ENCODE results near the gene DPYSL5.
"Not testable (repeated sequence)": the region's sequence is repeated elsewhere in the genome, so short reads cannot be mapped to it uniquely, and the experiment has no call there.

DPYSL5 gene

DNA sequence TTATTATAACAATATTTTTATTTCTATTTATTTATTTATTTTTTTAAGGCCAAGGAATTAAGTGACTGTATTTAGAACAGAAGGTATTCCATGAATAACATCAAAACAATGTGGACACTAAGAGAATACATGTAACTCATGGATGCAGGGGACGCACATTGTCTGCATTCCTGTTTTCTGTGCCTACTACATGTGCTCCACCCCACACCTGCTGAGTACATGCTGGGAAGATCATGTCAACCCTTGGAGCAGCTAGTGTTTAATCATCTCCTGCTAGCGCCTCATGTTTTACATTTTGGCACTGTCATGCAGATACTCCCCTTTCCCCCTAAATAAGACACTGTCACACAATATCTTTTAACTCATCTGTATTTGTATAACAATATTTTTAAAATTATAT lies 29.3 kb downstream of the DPYSL5 start:
- Histone ChIP-seq H3K27me3 (replicated peaks; ENCODE audit: control insufficient read depth, insufficient read depth, low read length) (no peaks in the 10 kb centered on the region), H3K36me3 (ENCODE audit: control insufficient read depth, insufficient read depth, low read length) (no peaks in the 10 kb centered on the region), H3K4me3 (replicated peaks; ENCODE audit: low read depth, low read length) (no peak overlapping the region)
- no peak for DNase-seq (ENCODE audit: extremely low read depth, insufficient read length)
- TF ChIP-seq, protein P1, sequence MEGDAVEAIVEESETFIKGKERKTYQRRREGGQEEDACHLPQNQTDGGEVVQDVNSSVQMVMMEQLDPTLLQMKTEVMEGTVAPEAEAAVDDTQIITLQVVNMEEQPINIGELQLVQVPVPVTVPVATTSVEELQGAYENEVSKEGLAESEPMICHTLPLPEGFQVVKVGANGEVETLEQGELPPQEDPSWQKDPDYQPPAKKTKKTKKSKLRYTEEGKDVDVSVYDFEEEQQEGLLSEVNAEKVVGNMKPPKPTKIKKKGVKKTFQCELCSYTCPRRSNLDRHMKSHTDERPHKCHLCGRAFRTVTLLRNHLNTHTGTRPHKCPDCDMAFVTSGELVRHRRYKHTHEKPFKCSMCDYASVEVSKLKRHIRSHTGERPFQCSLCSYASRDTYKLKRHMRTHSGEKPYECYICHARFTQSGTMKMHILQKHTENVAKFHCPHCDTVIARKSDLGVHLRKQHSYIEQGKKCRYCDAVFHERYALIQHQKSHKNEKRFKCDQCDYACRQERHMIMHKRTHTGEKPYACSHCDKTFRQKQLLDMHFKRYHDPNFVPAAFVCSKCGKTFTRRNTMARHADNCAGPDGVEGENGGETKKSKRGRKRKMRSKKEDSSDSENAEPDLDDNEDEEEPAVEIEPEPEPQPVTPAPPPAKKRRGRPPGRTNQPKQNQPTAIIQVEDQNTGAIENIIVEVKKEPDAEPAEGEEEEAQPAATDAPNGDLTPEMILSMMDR (IDR thresholded peaks at IDR 0.05; ENCODE audit: insufficient read depth, low read length, poor library complexity, severe bottlenecking), result no peak

DNA sequence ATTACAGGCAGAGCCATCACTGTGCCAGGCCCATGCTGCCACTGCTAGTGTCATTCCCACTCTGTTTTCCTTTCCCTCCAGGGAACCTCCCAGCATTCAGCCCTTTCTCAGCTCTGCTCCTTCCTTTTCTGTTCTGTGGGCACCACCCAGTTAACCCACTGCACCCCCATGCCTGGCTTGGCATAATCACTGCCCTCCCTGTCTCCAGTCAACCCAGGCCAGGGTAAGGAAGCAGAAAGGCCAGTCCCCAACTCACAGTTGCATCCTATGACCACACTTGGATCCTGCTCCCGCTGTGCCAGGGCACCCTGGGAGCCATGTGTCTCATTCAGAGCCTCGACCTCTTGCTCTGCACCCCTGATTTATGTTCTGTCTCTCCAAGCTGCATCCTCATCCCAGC lies 32.2 kb downstream of the DPYSL5 start:
- no peak for DNase-seq (ENCODE audit: extremely low read depth, insufficient read length)
- TF ChIP-seq, protein P1 (IDR thresholded peaks at IDR 0.05; ENCODE audit: insufficient read depth, low read length, poor library complexity, severe bottlenecking), result no peak
- H3K4me3 ChIP-seq (replicated peaks; ENCODE audit: low read depth, low read length), result no peak overlapping the region
- H3K36me3 ChIP-seq (ENCODE audit: control insufficient read depth, insufficient read depth, low read length), result no peaks in the 10 kb centered on the region
- H3K27me3 ChIP-seq (replicated peaks; ENCODE audit: control insufficient read depth, insufficient read depth, low read length), result no peaks in the 10 kb centered on the region

DNA sequence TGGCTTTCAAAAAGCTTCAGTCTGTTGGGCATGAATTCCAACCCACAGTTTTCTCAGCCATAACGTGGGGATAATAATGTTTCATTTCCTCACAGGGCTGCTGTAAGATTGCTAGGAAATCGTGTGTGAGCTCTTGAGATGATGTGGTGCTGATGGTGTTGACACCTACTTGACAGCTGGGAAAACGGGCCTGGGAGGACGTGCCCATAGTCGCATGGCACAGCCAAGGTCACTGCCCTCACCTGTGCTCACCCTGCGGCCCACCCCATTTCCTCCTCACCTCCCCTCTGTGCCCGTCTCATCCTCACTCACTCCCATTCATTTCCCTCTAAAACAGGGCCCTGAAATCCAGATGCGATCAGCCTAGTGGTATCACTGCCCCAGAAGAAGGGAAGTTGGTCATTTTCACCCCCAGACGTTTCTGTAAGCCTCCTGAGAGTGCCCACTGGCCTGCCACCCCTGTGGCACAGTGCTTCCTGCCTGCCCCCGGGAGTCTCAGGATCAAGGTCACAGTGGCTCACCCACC lies 33.0 kb downstream of the DPYSL5 start:
- no peaks in the 10 kb centered on the region for H3K36me3 ChIP-seq (ENCODE audit: control insufficient read depth, insufficient read depth, low read length)
- H3K4me3 ChIP-seq (replicated peaks; ENCODE audit: low read depth, low read length), result no peak overlapping the region
- TF ChIP-seq, protein P1 (IDR thresholded peaks at IDR 0.05; ENCODE audit: insufficient read depth, low read length, poor library complexity, severe bottlenecking), result no peak
- DNase-seq (ENCODE audit: extremely low read depth, insufficient read length), result no peak
- no peaks in the 10 kb centered on the region for H3K27me3 ChIP-seq (replicated peaks; ENCODE audit: control insufficient read depth, insufficient read depth, low read length)

DNA sequence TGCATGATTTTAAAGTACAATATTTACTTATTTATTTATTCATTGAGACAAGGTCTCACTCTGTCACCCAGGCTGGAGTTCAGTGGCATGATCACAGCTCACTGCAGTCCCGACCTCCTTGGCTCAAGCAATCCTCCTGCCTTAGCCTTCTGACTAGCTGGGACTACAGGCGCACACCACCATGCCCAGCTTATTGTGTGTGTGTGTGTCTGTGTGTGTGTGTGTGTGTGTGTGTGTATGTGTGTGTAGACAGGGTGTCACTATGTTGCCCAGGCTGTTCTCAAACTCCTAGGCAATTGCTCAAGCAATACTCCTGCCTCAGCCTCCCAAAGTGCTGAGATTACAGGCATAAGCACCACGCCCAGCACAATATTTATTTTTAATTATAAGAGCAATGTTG lies 34.3 kb downstream of the DPYSL5 start:
- H3K4me3 ChIP-seq (replicated peaks; ENCODE audit: low read depth, low read length); H3K36me3 ChIP-seq (ENCODE audit: control insufficient read depth, insufficient read depth, low read length); DNase-seq (ENCODE audit: extremely low read depth, insufficient read length); H3K27me3 ChIP-seq (replicated peaks; ENCODE audit: control insufficient read depth, insufficient read depth, low read length): not testable (repeated sequence)

DNA sequence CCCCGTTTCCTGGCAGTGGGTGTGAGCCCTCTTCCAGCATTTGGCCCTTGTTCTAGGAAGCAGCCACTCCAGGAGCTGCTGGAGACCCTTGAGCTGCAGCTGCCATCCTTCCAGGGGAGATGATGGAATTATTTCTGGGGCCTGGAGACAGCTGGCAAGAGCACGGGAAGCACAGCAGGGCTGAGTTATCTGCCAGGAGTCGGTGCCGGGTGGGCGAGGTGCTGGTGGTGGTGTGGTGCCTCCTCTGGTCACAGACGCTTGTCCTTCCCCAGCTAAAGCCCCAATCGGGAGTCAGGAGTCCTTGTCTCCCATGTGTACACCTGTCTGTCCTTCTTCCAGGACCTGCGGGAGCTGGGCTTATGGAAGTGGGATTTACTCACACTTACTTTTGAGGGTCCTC lies 36.0 kb downstream of the DPYSL5 start:
- Histone ChIP-seq H3K4me3 (replicated peaks; ENCODE audit: low read depth, low read length) (no peak overlapping the region), H3K36me3 (ENCODE audit: control insufficient read depth, insufficient read depth, low read length) (no peaks in the 10 kb centered on the region), H3K27me3 (replicated peaks; ENCODE audit: control insufficient read depth, insufficient read depth, low read length) (no peaks in the 10 kb centered on the region)
- TF ChIP-seq, protein P1 (IDR thresholded peaks at IDR 0.05; ENCODE audit: insufficient read depth, low read length, poor library complexity, severe bottlenecking), result no peak
- no peak for DNase-seq (ENCODE audit: extremely low read depth, insufficient read length)

DNA sequence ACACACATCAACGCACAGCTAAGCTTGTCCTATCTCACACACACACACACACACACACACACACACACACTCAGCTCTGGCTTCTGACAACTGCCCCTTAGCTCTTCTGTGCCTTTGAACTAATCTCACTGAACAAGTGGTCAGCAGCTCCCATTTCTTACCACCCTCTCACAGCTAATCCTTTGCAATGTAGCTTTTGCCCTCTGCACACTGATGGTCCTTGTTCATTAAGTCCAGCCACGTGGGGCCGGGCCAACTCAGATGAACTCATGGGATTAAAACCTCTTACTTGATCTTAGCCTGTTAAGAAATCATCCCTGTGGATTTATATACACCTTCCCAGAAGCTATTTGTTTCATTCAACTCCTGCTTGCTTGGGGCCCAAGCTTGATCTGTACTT lies 36.6 kb downstream of the DPYSL5 start:
- Histone ChIP-seq H3K36me3 (ENCODE audit: control insufficient read depth, insufficient read depth, low read length) (no peaks in the 10 kb centered on the region), H3K4me3 (replicated peaks; ENCODE audit: low read depth, low read length) (no peak overlapping the region), H3K27me3 (replicated peaks; ENCODE audit: control insufficient read depth, insufficient read depth, low read length) (no peaks in the 10 kb centered on the region)
- TF ChIP-seq, protein P1 (IDR thresholded peaks at IDR 0.05; ENCODE audit: insufficient read depth, low read length, poor library complexity, severe bottlenecking), result no peak
- DNase-seq (ENCODE audit: extremely low read depth, insufficient read length), result no peak
